Measurements from ENCODE around the gene CD200. TPM values are rescaled to one million over a fixed set of nuclear protein-coding genes. Genes with fewer than 3 reads are reported as not detected.
"Not testable (repeated sequence)": the region's sequence is repeated elsewhere in the genome, so short reads cannot be mapped to it uniquely, and the experiment has no call there.

CD200 gene
- total RNA-seq, 8 experiments from 2014 or later: 1.0 to 79.1 (median 65.7) TPM; not detected in 1

- Histone ChIP-seq H3K4me3 (no peak overlapping the region), H3K4me1 (replicated peaks in 1 of 2) (peaks cover 0 to 6% of the 10 kb centered on the region in 2 donors), H3K27ac (no peak overlapping the region)
- no peak for ATAC-seq (replicated peaks in 6 of 8)
- in situ Hi-C loops (cut with MboI; ENCODE audit: low pct_unique_long_range_greater_than_20kb in 2 of 9, low sequenced_read_pairs in 9 of 9, unreplicated experiment in 9 of 9): no loop called here
Observed at GRCh38 chr3:112388972-112389371, 56.0 kb downstream of the CD200 start.

GRCh38 chr3:112389961-112390360, 57.0 kb downstream of the CD200 start:
- no peak overlapping the region for H3K27ac ChIP-seq
- in situ Hi-C loops (cut with MboI; ENCODE audit: low pct_unique_long_range_greater_than_20kb in 2 of 9, low sequenced_read_pairs in 9 of 9, unreplicated experiment in 9 of 9): no loop called here
- ATAC-seq (replicated peaks in 6 of 8): no peak
- H3K4me1 ChIP-seq (replicated peaks in 1 of 2): peaks cover 0 to 6% of the 10 kb centered on the region in 2 donors
- H3K4me3 ChIP-seq: no peak overlapping the region

GRCh38 chr3:112390783-112391641, 58.1 kb downstream of the CD200 start:
- Histone ChIP-seq H3K4me3 (no peak overlapping the region), H3K27ac (no peak overlapping the region), H3K4me1 (replicated peaks in 1 of 2) (peaks cover 0 to 6% of the 10 kb centered on the region in 2 donors)
- WGBS, 10 experiments: 0 to 45% (median 21%) methylated on average over 2 to 4 of the region's 4 CpGs
- in situ Hi-C loops (cut with MboI; ENCODE audit: low pct_unique_long_range_greater_than_20kb in 2 of 9, low sequenced_read_pairs in 9 of 9, unreplicated experiment in 9 of 9): no loop called here
- peak; percentile 19 to 97 (median 76) for ATAC-seq (replicated peaks in 6 of 8)

- 60 to 100% (median 96%) methylated on average over 1 to 3 of the region's 3 CpGs; no CpG with 5 or more reads in 2 of the 10 experiments for WGBS, 10 experiments
- ATAC-seq (replicated peaks in 6 of 8): no peak
- in situ Hi-C loops (cut with MboI; ENCODE audit: low pct_unique_long_range_greater_than_20kb in 2 of 9, low sequenced_read_pairs in 9 of 9, unreplicated experiment in 9 of 9): no loop called here
- Histone ChIP-seq H3K27ac (no peak overlapping the region), H3K4me3 (no peak overlapping the region), H3K4me1 (replicated peaks in 1 of 2) (peaks cover 0 to 6% of the 10 kb centered on the region in 2 donors)
Observed at GRCh38 chr3:112391648-112392047, 58.7 kb downstream of the CD200 start.

GRCh38 chr3:112392393-112393359, 59.7 kb downstream of the CD200 start:
- no peak overlapping the region for H3K27ac ChIP-seq
- H3K4me3 ChIP-seq: no peak overlapping the region
- peaks cover 0 to 6% of the 10 kb centered on the region in 2 donors for H3K4me1 ChIP-seq (replicated peaks in 1 of 2)
- 24 to 93% (median 74%) methylated on average over 3 to 5 of the region's 6 CpGs; no CpG with 5 or more reads in 1 of the 10 experiments for WGBS, 10 experiments
- in situ Hi-C loops (cut with MboI; ENCODE audit: low pct_unique_long_range_greater_than_20kb in 2 of 9, low sequenced_read_pairs in 9 of 9, unreplicated experiment in 9 of 9): no loop called here
- no peak for ATAC-seq (replicated peaks in 6 of 8)

GRCh38 chr3:112393360-112393728, 60.4 kb downstream of the CD200 start:
- Histone ChIP-seq H3K4me1 (replicated peaks in 1 of 2) (peaks cover 0 to 6% of the 10 kb centered on the region in 2 donors), H3K4me3 (no peak overlapping the region), H3K27ac (no peak overlapping the region)
- ATAC-seq (replicated peaks in 6 of 8): no peak
- WGBS, 10 experiments: 18 to 100% (median 42%) methylated on average over 1 to 3 of the region's 3 CpGs; no CpG with 5 or more reads in 1 of the 10 experiments
- in situ Hi-C loops (cut with MboI; ENCODE audit: low pct_unique_long_range_greater_than_20kb in 2 of 9, low sequenced_read_pairs in 9 of 9, unreplicated experiment in 9 of 9): no loop called here

GRCh38 chr3:112394003-112394640, 61.2 kb downstream of the CD200 start:
- in situ Hi-C loops (cut with MboI; ENCODE audit: low pct_unique_long_range_greater_than_20kb in 2 of 9, low sequenced_read_pairs in 9 of 9, unreplicated experiment in 9 of 9): no loop called here
- 27 to 100% (median 79%) methylated on average over 1 to 4 of the region's 4 CpGs; no CpG with 5 or more reads in 1 of the 10 experiments for WGBS, 10 experiments
- H3K27ac ChIP-seq: no peak overlapping the region
- ATAC-seq (replicated peaks in 6 of 8): peak in 2 of 8 experiments; percentile 48 to 50
- H3K4me1 ChIP-seq (replicated peaks in 1 of 2): peaks cover 0 to 6% of the 10 kb centered on the region in 2 donors
- no peak overlapping the region for H3K4me3 ChIP-seq

GRCh38 chr3:112395181-112395895, 62.4 kb downstream of the CD200 start:
- no peak for ATAC-seq (replicated peaks in 6 of 8)
- Histone ChIP-seq H3K4me1 (replicated peaks in 1 of 2) (peaks cover 0 to 6% of the 10 kb centered on the region in 2 donors), H3K27ac (no peak overlapping the region), H3K4me3 (no peak overlapping the region)
- in situ Hi-C loops (cut with MboI; ENCODE audit: low pct_unique_long_range_greater_than_20kb in 2 of 9, low sequenced_read_pairs in 9 of 9, unreplicated experiment in 9 of 9): no loop called here
- WGBS, 10 experiments: 14 to 90% (median 68%) methylated on average over 1 to 5 of the region's 5 CpGs; no CpG with 5 or more reads in 1 of the 10 experiments

- H3K4me1 ChIP-seq (replicated peaks in 1 of 2): peaks cover 0 to 6% of the 10 kb centered on the region in 2 donors
- H3K4me3 ChIP-seq: no peak overlapping the region
- WGBS, 10 experiments: 0% methylated on average over 1 of the region's 1 CpG
- H3K27ac ChIP-seq: no peak overlapping the region
- no peak for ATAC-seq (replicated peaks in 6 of 8)
- in situ Hi-C loops (cut with MboI; ENCODE audit: low pct_unique_long_range_greater_than_20kb in 2 of 9, low sequenced_read_pairs in 9 of 9, unreplicated experiment in 9 of 9): no loop called here
Observed at GRCh38 chr3:112395896-112396290, 62.9 kb downstream of the CD200 start.

GRCh38 chr3:112397556-112397955, 64.6 kb downstream of the CD200 start:
- Histone ChIP-seq H3K4me1 (replicated peaks in 1 of 2) (no peaks in the 10 kb centered on the region), H3K4me3 (no peak overlapping the region), H3K27ac (no peak overlapping the region)
- ATAC-seq (replicated peaks in 6 of 8): peak in 1 of 8 experiments; percentile 70
- in situ Hi-C loops (cut with MboI; ENCODE audit: low pct_unique_long_range_greater_than_20kb in 2 of 9, low sequenced_read_pairs in 9 of 9, unreplicated experiment in 9 of 9): no loop called here

- in situ Hi-C loops (cut with MboI; ENCODE audit: low pct_unique_long_range_greater_than_20kb in 2 of 9, low sequenced_read_pairs in 9 of 9, unreplicated experiment in 9 of 9): no loop called here
- H3K27ac ChIP-seq: no peak overlapping the region
- no peak for ATAC-seq (replicated peaks in 6 of 8)
Observed at GRCh38 chr3:112399064-112399463, 66.1 kb downstream of the CD200 start.

GRCh38 chr3:112399554-112399953, 66.6 kb downstream of the CD200 start:
- H3K27ac ChIP-seq; in situ Hi-C loops (cut with MboI; ENCODE audit: low pct_unique_long_range_greater_than_20kb in 2 of 9, low sequenced_read_pairs in 9 of 9, unreplicated experiment in 9 of 9); H3K4me1 ChIP-seq (replicated peaks in 1 of 2); H3K4me3 ChIP-seq; ATAC-seq (replicated peaks in 6 of 8): not testable (repeated sequence)
- 28 to 100% (median 80%) methylated on average over 1 to 3 of the region's 6 CpGs; no CpG with 5 or more reads in 3 of the 10 experiments for WGBS, 10 experiments

More at GRCh38 chr3:112399064-112399463, 66.1 kb downstream of the CD200 start:
- Histone ChIP-seq H3K4me1 (replicated peaks in 1 of 2) (no peaks in the 10 kb centered on the region), H3K4me3 (no peak overlapping the region)
- 70 to 100% (median 90%) methylated on average over 1 to 2 of the region's 2 CpGs; no CpG with 5 or more reads in 5 of the 10 experiments for WGBS, 10 experiments

Data from motor neuron (in vitro differentiated cells).